ENCODE results near the gene LRRK2.

GRCh38 chr12:40219760-40220159 lies 5.0 kb upstream of the LRRK2 start:
- TF ChIP-seq POLR2A (IDR thresholded peaks at IDR 0.05) (no peak), CTCF (IDR thresholded peaks at IDR 0.05) (no peak), POLR2AphosphoS5 (IDR thresholded peaks at IDR 0.05) (no peak), EP300 (IDR thresholded peaks at IDR 0.05) (no peak)

Data from stomach (tissue), 4 donors.